GM21737 (cell line): Measurements from ENCODE around the gene ALOX5.
A peak's percentile ranks its signal among the peaks of the same experiment; 100 is the strongest.
"Not testable (repeated sequence)": the region's sequence is repeated elsewhere in the genome, so short reads cannot be mapped to it uniquely, and the experiment has no call there.

Experiments
- ATAC-seq: cut with Tn5 transposase; IDR thresholded peaks from one replicate; pipeline ENCODE4 v1.9.1; 2021; ENCODE audit warnings: mild to moderate bottlenecking, moderate library complexity; ENCODE audit not compliant: unreplicated experiment

Gene ALOX5

DNA sequence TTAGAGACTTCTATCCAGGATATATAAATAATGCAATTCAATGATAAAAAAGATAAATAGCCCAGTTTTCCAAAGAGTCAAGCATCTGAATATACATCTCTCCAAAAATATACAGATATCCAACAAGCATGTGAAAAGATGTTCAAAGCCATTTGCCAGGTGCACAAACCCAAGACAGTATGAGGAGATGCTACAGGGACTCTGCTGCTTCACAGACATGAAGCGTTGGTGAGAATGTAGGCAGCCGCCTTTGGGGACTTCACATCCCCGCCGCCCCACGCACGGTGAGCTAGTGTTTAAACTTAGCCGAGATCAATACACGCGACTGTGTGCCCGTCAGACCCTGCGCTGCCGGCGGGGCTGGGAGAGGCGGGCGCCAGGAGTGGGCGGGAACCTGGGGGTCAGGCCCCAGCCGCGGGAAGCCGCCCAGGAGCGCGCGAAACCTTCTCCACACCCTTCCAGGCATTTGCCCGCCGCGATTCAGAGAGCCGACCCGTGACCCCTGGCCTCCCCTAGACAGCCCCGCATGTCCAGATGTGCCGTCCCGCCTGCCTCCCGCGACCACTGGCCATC is 927 bp upstream of the ALOX5 start:
- ATAC-seq, result peak; percentile 34

- no peak for ATAC-seq
Measured at GRCh38 chr10:45374350-45375052, 485 bp downstream of the ALOX5 start.

- no peak for ATAC-seq
Measured at GRCh38 chr10:45375101-45375500, 1.1 kb downstream of the ALOX5 start.

- ATAC-seq, result no peak
Measured at GRCh38 chr10:45375716-45376231, 1.8 kb downstream of the ALOX5 start.

DNA sequence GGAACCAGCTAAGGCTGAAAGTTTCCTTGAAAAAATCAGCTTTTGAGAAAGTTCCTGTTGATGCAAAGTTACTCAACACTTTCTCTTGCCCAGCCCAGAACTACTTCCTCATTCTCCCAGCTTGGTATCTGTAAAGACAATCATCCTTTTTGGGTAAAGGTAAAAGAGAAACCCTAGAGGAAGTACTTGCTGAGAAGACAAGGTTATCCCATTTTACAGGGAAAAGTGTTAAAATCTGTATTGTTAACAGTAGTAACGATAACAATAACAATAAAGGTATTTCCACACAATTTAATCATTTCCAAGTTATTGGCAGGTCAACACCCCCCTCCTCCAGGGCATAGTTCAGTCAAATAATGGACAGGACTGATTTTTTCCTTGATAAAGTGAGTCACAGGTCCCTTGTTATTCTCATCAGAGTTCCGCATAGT is 2.4 kb downstream of the ALOX5 start:
- no peak for ATAC-seq

DNA sequence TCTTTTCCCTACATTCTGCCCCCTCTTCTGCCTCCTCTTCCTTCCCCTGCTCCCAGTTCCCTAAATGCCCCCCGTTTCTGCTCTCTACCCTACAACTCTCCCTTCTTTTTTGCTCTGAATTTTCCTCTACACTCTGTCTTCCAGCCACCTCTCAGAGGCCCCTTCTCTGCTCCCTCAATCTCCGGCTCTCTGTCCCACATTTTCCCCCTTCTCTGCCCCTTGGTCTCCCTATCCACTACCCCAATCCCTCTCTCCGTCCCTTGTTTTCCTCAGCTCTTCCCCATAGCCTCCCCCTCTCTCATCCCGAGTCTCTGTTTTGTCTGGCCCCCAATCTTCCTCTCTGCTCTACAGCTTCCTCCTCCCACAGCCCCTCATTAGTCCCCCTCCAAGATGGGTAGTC is 3.3 kb downstream of the ALOX5 start:
- ATAC-seq, result no peak

- ATAC-seq, result no peak
Measured at GRCh38 chr10:45377858-45378257, 3.8 kb downstream of the ALOX5 start.

DNA sequence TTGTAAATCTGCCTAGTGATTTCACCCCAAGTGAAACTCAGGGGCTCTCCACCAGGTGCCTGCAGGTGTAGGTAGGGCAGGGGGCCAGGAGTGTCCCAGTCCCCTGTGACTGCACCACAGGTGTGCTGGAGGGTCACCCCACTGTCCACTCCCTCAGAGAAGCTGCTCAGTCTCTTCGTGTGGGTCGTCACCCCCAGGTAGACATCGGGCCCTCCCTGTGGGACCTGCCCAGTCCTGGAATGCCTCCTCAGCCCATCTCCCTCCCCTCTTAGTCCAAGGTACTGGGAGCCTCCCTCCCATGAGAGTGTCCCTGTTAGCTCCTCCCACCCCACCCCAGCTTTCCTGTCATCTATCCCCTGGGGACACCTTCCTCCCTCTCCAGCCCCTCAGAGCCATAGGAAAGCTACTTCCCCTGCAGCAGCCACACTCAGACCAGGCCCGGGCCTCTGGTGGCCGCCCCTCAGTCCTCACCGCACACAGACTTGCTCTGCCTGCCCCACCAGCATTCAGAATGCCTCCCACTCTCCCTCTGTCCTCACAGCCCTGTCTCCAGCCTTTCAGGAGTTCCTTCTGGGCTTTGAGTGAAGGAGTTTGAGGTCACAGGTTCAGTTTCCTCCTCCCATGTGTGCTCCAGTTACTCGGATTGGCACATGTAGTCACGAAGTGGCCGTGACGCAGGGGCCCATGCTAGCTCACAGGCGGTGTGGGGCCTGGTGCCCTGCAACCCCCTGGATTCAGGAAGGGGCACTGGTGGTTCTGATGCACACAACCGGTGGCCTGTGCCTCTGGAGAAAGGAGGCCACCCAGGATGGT is 5.1 kb downstream of the ALOX5 start:
- no peak for ATAC-seq

DNA sequence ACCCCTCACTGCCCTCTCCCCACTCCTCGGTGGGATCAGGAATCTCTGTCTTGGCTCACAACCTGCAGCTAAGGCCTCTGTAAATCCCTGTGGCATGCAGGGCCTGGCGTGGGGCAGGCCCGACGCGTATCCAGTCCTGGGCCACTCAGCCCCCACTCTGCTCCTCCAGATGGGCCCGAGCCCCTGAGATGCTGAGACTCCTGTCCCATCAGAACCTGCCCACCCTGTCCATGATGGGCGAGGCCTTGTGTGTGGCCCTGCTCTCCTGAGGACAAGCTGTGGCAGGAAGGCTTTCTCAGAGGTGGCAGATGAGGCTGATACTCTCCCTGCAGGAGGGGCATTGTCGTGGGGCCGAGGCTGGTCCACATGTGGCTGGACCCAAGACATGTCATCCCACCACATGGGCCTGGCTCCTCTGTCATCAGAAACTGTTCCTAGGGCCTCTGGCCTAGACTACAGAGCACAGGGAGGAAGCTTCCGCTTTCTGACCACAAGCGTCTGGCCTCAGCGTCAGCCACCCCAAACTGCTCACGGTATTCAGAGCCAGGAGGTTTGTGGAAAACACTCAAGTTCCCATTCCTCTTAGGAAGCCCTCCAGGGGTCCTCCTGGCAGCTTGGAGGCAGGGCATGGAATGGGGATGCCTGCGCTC is 6.0 kb downstream of the ALOX5 start:
- peak; percentile 42 for ATAC-seq

DNA sequence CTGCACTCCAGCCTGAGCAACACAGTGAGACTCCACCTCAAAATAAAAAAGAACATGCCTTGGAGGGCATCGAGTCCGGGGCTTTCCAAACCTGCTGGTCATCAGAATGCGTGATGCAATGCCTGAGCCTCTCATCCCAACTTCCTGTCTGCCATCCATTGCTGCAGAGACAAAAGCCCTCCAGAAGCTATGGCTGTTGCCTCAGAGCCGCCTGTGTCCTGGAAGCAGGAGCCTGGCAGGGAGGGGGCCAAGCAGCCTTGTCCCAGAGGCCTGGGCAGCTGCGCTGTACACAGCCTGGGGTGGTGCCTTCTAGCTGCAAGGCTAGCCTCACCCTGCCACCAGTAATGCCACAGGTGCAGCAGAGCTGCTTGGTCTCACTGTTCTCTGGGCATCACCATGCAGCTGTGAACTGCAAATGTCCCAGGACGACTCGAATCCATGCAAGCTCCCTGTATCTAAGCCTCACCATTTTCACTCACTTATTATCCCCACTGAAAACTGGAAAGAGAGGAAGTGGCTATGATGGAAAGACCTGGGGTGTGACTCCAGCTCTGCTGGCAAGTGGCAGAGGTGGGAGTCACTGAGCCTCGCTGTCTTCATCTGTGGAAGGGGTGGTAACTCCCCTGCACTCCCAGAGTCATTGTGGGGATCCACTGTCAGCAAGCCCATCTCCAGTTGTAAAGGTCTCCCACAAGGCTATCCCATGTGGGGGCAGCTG is 7.0 kb downstream of the ALOX5 start:
- ATAC-seq, result no peak

DNA sequence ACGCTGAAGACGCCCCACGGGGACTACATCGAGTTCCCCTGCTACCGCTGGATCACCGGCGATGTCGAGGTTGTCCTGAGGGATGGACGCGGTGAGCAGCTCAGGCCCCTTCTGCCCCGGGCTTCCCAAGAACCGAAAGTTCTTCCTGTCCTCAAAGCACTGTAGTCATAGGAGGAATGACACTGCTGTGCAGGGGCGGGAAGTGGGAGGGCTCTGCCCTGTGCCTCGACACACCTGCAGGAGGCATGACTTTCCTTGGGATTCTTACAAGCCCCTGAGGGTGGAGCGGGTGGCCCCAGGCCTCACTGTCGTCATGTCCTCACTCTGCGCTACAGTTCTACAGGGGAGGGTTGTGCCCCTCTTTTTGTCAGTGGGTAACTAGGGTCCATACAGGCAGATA is 8.6 kb downstream of the ALOX5 start:
- ATAC-seq, result no peak

- no peak for ATAC-seq
Measured at GRCh38 chr10:45383682-45384330, 9.8 kb downstream of the ALOX5 start.

- no peak for ATAC-seq
Measured at GRCh38 chr10:45386657-45387056, 12.6 kb downstream of the ALOX5 start.

DNA sequence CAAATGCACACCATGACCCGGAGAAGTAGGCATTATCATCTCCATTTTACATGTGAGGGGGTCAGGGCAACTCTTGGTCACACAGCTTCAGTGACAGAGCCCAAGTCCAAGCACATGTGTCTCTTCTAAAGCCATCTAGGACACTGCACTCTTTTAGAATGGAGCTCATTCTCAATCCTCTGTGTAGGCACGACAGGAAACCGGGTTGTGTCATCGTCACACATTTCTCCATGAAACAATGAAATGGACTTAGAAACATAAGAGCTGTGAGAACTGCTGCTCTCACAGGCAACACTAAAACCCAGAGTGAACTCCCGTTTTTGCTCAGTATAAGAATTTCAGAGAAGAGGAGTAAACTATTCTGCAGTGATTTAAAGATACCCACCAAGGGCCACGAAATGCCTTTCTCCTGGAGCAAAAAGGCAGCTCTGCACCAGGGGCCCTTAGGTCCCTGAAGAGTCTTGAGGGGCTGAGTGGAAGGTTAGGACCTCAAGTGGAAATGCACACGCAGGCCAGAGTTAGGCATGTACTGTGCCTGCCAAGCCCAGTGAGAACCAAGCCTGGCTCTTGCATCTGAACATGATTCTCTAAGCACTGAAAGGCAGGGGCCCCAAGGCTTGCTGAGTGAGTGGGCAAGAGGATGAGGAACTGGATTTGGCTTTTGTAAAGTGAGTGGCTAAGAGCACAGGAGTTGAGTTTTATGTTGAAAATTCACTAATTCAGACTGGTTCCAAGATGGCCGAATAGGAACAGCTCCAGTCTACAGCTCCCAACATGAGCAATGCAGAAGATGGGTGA is 13.3 kb downstream of the ALOX5 start:
- no peak for ATAC-seq

- ATAC-seq, result not testable (repeated sequence)
Measured at GRCh38 chr10:45389671-45390070, 15.7 kb downstream of the ALOX5 start.

- ATAC-seq, result not testable (repeated sequence)
Measured at GRCh38 chr10:45391636-45392035, 17.6 kb downstream of the ALOX5 start.

GRCh38 chr10:45395554-45395953 is 21.5 kb downstream of the ALOX5 start:
- ATAC-seq, result no peak

DNA sequence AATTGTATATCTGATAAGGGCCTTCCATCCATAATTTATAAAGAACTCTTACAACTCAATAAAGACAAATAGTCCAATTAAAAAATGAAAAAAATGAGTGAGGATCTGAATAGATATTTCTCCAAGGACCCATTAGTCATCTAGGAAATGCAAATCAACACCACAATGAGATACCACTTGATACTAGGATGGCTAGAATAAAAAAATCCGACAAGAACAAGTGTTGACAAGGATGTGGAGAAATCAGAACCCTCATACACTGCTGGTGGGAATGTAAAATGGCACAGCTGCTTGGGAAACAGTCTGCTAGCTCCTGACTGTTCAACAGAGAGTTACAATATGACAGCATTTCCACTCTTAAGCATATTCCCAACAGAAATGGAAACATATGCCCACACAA is 24.6 kb downstream of the ALOX5 start:
- ATAC-seq, result no peak

GRCh38 chr10:45399113-45399512 is 25.1 kb downstream of the ALOX5 start:
- no peak for ATAC-seq
